ENCODE data around the gene PSD4.

- TF ChIP-seq CTCF (IDR thresholded peaks at IDR 0.05) (peak; percentile 83 to 93 (median 88)), POLR2AphosphoS5 (IDR thresholded peaks at IDR 0.05) (no peak), POLR2A (IDR thresholded peaks at IDR 0.05) (no peak), EP300 (IDR thresholded peaks at IDR 0.05) (no peak)
These were observed 30.2 kb downstream of the PSD4 start for GRCh38 chr2:113203901-113204519.
